Measurements from ENCODE around the gene SPC24.
A peak's percentile ranks its signal among the peaks of the same experiment; 100 is the strongest.
"Not testable (repeated sequence)": the region's sequence is repeated elsewhere in the genome, so short reads cannot be mapped to it uniquely, and the experiment has no call there.

SPC24 gene

DNA sequence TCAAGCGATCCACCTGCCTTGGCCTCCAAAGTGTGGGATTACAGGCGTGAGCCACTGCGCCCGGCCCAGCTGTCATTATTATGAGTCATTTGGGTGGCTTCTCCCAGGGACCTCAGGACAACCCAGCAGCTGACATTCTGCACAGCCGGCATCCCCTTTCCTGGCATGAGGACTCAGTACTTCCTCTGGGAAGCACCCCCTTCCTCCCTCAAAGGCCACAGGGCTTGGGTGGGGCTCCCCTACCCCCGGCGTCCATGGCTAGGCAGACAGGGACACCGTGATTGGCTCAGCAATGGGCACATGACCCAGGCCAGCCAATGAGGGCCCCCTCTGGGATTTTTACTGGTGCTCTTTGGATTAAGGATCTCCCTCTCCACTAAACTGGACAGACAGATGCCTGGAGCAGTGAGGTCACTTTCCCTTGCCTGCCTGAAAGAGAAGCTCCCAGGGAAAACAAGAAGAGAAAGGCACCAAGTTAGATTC, 35.7 kb upstream of the SPC24 start:
- no peak for DNase-seq (ENCODE audit: low spot score)

DNA sequence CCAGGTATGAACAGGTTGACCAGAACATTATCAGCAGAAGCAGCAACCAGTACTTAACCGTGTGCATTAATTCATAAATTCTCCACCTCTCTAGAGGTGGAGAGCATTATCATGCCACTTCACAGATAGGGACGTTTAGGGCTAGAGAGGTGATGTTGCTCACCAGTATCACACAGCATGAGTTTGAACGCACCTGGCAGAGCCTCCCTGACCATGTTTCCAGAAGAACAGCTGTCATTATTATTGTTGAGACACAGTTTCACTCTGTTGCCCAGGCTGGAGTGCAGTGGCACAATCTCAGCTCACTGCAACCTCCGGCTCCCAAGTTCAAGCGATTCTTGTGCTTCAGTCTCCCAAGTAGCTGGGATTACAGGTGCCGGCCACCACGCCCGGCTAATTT, 34.9 kb upstream of the SPC24 start:
- in situ Hi-C loops (cut with MboI; ENCODE audit: low pct_unique_long_range_greater_than_20kb, low sequenced_read_pairs, unreplicated experiment): no loop called here
- TF ChIP-seq, protein P1, sequence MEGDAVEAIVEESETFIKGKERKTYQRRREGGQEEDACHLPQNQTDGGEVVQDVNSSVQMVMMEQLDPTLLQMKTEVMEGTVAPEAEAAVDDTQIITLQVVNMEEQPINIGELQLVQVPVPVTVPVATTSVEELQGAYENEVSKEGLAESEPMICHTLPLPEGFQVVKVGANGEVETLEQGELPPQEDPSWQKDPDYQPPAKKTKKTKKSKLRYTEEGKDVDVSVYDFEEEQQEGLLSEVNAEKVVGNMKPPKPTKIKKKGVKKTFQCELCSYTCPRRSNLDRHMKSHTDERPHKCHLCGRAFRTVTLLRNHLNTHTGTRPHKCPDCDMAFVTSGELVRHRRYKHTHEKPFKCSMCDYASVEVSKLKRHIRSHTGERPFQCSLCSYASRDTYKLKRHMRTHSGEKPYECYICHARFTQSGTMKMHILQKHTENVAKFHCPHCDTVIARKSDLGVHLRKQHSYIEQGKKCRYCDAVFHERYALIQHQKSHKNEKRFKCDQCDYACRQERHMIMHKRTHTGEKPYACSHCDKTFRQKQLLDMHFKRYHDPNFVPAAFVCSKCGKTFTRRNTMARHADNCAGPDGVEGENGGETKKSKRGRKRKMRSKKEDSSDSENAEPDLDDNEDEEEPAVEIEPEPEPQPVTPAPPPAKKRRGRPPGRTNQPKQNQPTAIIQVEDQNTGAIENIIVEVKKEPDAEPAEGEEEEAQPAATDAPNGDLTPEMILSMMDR (IDR thresholded peaks at IDR 0.05; ENCODE audit: extremely low read depth, insufficient read depth, missing control alignments): no peak
- no peak for DNase-seq (ENCODE audit: low spot score)

More for the DNA sequence above, 35.7 kb upstream of the SPC24 start:
- TF ChIP-seq, protein P1 (IDR thresholded peaks at IDR 0.05; ENCODE audit: extremely low read depth, insufficient read depth, missing control alignments): no peak
- in situ Hi-C loops (cut with MboI; ENCODE audit: low pct_unique_long_range_greater_than_20kb, low sequenced_read_pairs, unreplicated experiment): no loop called here

DNA sequence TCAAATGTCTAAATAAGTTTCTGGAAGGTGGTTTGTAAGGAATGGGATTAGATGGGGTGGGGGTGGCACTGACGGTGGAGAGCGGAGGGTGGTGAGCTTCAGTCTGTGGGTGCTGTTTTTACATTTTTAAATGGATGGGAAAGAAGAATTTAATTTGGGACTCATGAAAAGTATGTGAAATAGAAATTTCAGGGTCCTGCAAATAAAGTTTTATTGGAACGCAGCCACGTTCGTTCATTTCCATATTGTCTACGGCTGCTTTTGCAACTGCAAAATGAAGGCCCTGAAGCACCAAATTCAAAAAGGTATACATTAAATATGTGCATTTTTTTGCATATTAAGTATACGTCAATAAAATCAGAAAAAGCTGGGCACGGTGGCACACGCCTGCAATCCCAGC, 31.9 kb upstream of the SPC24 start:
- TF ChIP-seq, protein P1 (IDR thresholded peaks at IDR 0.05; ENCODE audit: extremely low read depth, insufficient read depth, missing control alignments): no peak
- in situ Hi-C loops (cut with MboI; ENCODE audit: low pct_unique_long_range_greater_than_20kb, low sequenced_read_pairs, unreplicated experiment): no loop called here
- DNase-seq (ENCODE audit: low spot score): no peak

DNA sequence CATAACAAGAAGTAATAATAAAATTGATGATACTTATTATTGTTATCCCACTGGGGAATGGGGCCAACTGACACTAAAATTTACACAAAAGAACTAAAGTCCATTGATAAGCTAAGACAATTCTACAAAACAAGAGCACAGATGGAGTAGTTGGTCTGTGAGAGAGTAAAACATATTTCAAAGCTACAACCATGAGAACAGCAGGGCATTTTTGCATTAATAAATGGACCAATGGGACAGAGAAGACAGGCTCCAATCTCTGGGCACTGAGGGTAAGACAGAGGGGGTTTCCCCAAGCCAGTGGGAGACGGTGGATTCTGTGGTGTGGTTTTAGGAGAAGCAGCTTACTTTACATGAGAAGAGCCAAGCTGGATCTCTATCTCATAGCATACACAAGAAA, 27.4 kb upstream of the SPC24 start:
- in situ Hi-C loops (cut with MboI; ENCODE audit: low pct_unique_long_range_greater_than_20kb, low sequenced_read_pairs, unreplicated experiment): no loop called here
- TF ChIP-seq, protein P1 (IDR thresholded peaks at IDR 0.05; ENCODE audit: extremely low read depth, insufficient read depth, missing control alignments): no peak
- no peak for DNase-seq (ENCODE audit: low spot score)

DNA sequence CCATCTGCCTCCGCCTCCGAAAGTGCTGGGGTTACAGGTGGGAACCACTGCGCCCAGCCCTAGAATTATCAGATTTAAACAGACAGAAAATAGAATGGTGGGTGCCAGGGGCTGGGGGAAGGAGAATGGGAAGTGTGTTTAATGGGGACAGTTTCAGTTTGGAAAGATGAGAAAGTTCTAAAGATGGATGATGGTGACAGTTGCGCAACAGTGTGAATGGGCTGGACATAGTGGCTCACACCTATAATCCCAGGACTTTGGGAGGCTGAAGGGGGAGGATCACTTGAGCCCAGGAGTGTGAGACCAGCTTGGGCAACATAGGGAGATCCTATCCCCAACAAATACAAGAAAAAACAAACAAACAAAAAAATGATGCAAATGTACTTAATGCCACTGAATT, 25.9 kb upstream of the SPC24 start:
- TF ChIP-seq, protein P1 (IDR thresholded peaks at IDR 0.05; ENCODE audit: extremely low read depth, insufficient read depth, missing control alignments): no peak
- in situ Hi-C loops (cut with MboI; ENCODE audit: low pct_unique_long_range_greater_than_20kb, low sequenced_read_pairs, unreplicated experiment): no loop called here
- no peak for DNase-seq (ENCODE audit: low spot score)

DNA sequence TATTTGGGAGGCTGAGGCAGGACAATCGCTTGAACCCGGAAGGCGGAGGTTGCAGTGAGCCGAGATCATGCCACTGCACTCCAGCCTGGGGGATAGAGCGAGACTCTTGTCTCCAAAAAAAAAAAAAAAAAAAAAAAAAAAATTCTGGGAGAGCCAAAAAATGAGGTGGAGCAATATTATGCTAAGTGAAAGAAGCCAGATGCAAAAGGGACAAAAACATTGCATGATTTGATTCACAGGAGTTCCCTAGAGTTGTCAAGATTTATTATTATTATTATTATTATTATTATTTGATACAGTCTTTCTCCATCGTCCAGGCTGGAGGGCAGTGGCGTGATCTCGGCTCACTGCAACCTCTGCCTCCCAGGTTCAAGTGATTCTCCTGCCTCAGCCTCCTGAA, 25.4 kb upstream of the SPC24 start:
- in situ Hi-C loops (cut with MboI; ENCODE audit: low pct_unique_long_range_greater_than_20kb, low sequenced_read_pairs, unreplicated experiment); DNase-seq (ENCODE audit: low spot score): not testable (repeated sequence)

DNA sequence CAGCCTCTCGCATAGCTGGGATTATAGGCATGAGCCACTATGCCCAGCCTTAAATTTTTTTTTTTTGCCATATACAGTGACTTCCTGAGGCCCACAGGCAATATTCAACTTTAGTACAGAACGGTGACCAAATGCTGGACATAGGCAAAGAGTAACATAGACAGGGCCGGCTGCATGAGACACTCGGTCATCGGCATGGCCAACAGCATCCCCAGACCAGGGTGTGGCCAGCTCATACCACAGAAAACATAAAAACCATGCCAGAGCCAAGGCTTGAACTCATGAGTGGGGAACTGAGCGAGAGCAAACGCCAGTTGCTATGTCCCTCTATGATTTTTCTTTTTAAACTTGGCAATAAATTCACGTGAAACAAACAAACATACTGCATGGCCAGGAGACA, 24.8 kb upstream of the SPC24 start:
- TF ChIP-seq, protein P1 (IDR thresholded peaks at IDR 0.05; ENCODE audit: extremely low read depth, insufficient read depth, missing control alignments): no peak
- in situ Hi-C loops (cut with MboI; ENCODE audit: low pct_unique_long_range_greater_than_20kb, low sequenced_read_pairs, unreplicated experiment): no loop called here
- peak; percentile 9 for DNase-seq (ENCODE audit: low spot score)
